C4-2B (cell line): ENCODE measurements around the gene HOXB2.

Source experiments
- CTCF ChIP-seq: fragments of 450-650 bp; conservative IDR thresholded peaks from 2 replicates; pipeline ENCODE4 v1.5.1; 2017; ENCODE audit warnings: mild to moderate bottlenecking
- ZFX ChIP-seq: fragments of 450-650 bp; IDR thresholded peaks from 2 replicates; pipeline ENCODE4 v1.6.1; 2017

- TF ChIP-seq CTCF (no peak), ZFX (no peak)
Observed at GRCh38 chr17:48504953-48505352, 40.0 kb downstream of the HOXB2 start.
